ENCODE measurements around the gene DHX9. TPM values are rescaled to one million over a fixed set of nuclear protein-coding genes. Genes with fewer than 3 reads are reported as not detected.

The DHX9 gene
- total and polyA plus RNA-seq, 10 of the 15 experiments (the other 5 are each of a cell fraction or from before 2014, with no cell fraction given), result 90.7 to 234 (median 217) TPM

DNA sequence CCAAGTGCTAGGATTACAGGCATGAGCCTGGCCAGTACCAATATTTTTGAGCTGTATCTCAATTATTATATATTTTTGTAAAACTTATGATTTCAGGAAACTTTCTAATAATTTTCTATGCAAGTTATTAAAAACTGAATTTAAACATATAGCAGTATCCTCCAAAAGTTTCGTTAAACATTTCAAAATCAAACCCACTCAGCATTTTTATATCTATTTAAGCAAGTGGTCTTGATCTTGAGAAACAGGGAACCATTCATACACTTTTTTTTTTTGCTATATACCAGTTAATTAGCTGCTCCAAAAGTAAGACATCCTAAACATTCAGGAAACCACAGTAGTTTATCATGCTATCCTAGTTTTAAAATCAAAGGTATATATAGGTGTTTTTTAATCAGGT lies 91.8 kb downstream of the DHX9 start:
- in situ Hi-C loops (cut with MboI), result no loop called here
- H3K27ac ChIP-seq (ENCODE audit: control insufficient read depth, insufficient read depth), result no peak overlapping the region
- no peaks in the 10 kb centered on the region for H3K79me2 ChIP-seq (ENCODE audit: control insufficient read depth, insufficient read depth, low read length)
- DNase-seq (ENCODE audit: low read depth, low spot score), result no peak
- SMC1A ChIA-PET (ENCODE audit: uncharacterized antibody, unreplicated experiment), result no interaction called here
- no peak overlapping the region for H2AFZ ChIP-seq (ENCODE audit: control insufficient read depth, low read depth, low read length)
- no peaks in the 10 kb centered on the region for H3K27me3 ChIP-seq (replicated peaks in 1 of 2; ENCODE audit: control insufficient read depth in 2 of 2, insufficient read depth in 2 of 2, low read length in 1 of 2)
- CTCF ChIA-PET, result no interaction called here
- no peaks in the 10 kb centered on the region for H3K36me3 ChIP-seq (ENCODE audit: control insufficient read depth in 2 of 2, insufficient read depth in 2 of 2, low read length in 1 of 2)
- no peak overlapping the region for H3K4me3 ChIP-seq
- no TSS peak for BruUV-seq (replicated peaks)
- FAIRE-seq, result no peak
- 0% methylated on average over 1 of the region's 1 CpG for WGBS (ENCODE audit: insufficient coverage, insufficient replicate concordance, low lambda C conversion rate, missing lambda C conversion rate)
- ATAC-seq, result no peak
- no peaks in the 10 kb centered on the region for H4K20me1 ChIP-seq (ENCODE audit: control insufficient read depth, insufficient read depth)
- no peak overlapping the region for H3K4me2 ChIP-seq (ENCODE audit: control insufficient read depth, insufficient read depth)
- no peak overlapping the region for H3K9ac ChIP-seq (ENCODE audit: control insufficient read depth, insufficient read depth, low read length)
- intact Hi-C loops (cut with micrococcal nuclease; ENCODE audit: unreplicated experiment), result no loop called here
- no peak for TF ChIP-seq CEBPB (IDR thresholded peaks at IDR 0.05; ENCODE audit: borderline replicate concordance in 1 of 2, low read depth in 2 of 2, low read length in 2 of 2)
- no peak for TF ChIP-seq RELB (IDR thresholded peaks at IDR 0.05; ENCODE audit: low read depth)
- no peak for TF ChIP-seq PRDM15 (CRISPR knock-in tag; IDR thresholded peaks at IDR 0.05)
- TF ChIP-seq IRF4 (IDR thresholded peaks at IDR 0.05; ENCODE audit: low read depth, low read length), result no peak
- TF ChIP-seq JUND (IDR thresholded peaks at IDR 0.05; ENCODE audit: low read depth, low read length), result no peak
- no peak for TF ChIP-seq ZZZ3 (IDR thresholded peaks at IDR 0.05; ENCODE audit: control insufficient read depth, insufficient read length, low read depth)
- RAD21 ChIA-PET (ENCODE audit: unreplicated experiment), result no interaction called here
- POLR2A ChIA-PET, result interaction anchor here (1.0 kb wide), 1 partner anchor 52 kb away, joined by 3 read pairs; no protein-coding TSS in a partner anchor
- no peaks in the 10 kb centered on the region for H3K9me3 ChIP-seq (replicated peaks; ENCODE audit: control insufficient read depth, insufficient read depth, low read length)
- H3K4me1 ChIP-seq (ENCODE audit: control insufficient read depth, insufficient read depth, low read length), result no peaks in the 10 kb centered on the region
